LoVo (cell line): ENCODE data around the gene SLC22A5.
"Not testable (repeated sequence)": the region's sequence is repeated elsewhere in the genome, so short reads cannot be mapped to it uniquely, and the experiment has no call there.

Source experiments
- DNase-seq: peaks from one replicate; pipeline ENCODE4 v3.0.0-alpha.2; 2016; ENCODE audit warnings: low spot score

SLC22A5 gene

DNA sequence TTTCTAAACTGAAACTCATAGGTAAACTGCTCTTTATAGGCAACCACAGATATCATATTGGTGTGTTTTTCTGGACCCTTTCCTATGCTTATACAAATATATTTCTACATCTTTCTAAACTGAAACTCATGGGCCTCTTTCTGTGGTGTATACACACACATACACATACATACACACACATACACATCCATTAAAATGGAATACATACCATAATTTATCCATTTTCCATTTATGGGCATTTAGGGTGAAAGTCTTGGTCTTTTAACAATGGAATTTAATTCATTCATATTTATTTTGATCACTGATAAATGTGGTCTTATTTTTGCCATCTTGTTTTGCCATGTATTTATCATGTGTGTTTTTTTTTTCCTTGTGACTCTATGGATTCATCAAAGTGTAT is 44.1 kb downstream of the SLC22A5 start:
- no peak for DNase-seq

DNA sequence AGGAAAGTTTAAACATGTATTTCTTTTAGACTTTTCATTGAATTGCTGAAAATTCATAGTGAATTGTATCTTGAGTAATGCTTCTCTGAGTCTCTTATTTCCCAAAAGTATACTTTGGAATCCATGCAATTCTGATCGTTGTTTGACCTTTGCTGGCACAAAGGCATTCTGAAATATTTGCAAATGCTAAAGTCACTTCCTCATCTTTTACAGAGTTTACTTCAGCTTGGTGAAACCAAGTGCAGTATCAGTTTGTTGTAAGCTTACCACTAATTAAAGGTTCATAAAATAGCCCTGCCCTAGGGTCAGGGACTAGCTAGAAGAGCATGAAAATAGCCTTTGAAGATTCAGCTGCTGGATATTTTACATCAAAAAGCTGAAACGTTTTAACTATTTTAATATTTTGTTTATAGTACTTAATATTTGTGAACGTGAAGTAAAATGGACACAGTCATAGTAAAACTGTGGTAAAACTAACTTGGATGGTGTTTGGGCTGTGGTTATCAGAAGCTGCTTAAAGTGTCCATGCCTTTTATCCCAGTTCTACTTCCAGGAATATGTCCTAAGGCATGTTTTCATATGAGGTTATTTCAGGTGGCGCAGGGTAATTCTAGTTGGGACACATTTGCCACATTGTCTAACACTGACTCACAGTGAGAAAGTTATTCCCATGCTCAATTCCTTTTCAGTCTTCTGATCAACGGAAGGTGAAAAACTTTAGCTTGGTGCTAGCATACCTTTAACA is 45.3 kb downstream of the SLC22A5 start:
- peak; percentile 85 for DNase-seq

DNA sequence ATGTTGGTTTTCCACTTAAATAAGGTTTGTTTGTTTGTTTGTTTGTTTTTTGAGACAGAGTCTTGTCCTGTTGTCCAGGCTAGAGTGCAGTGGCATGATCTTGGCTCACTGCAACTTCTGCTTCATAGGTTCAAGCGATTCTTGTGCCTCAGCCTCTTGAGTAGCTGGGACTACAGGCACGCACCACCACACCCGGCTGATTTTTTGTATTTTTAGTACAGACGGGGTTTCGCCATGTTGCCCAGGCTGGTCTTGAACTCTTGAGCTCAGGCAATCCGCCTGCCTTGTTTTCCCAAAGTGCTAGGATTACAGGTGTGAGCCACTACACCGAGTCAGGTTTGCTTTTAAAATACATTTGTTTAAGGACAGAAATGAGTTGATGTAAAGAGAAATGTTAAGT is 46.0 kb downstream of the SLC22A5 start:
- DNase-seq = not testable (repeated sequence)

DNA sequence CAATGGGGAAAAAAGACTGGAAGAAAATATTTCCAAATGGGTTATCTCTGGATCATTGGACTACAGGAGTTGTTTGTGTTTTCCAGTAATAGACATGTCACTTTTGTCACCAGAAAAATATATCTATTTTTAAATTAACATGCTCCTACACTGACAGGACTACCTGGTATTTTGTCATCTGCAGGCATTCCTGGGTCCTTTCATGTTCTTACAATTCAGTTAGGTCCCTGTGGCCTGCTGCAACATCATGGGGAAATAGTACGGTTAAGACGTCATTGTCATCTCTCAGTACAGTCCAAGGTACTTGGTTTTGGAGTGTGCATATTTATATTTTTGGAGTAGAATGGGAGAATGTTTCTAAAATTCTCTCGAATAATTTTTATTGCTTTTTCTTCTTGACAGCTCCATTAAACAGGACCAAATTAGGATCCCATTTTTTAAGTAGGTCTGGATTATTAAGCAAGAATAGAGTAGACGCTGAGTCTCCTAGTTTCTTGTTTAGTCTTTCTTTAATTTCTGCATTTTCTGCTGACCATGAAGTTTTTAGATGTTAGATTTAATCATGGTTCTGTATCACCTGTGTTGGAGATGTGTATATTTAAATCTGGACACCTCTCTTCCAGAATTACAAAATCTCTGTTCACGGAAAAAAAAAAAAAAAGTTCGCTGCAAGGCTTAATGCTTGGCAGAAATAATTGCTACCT is 46.9 kb downstream of the SLC22A5 start:
- no peak for DNase-seq

DNA sequence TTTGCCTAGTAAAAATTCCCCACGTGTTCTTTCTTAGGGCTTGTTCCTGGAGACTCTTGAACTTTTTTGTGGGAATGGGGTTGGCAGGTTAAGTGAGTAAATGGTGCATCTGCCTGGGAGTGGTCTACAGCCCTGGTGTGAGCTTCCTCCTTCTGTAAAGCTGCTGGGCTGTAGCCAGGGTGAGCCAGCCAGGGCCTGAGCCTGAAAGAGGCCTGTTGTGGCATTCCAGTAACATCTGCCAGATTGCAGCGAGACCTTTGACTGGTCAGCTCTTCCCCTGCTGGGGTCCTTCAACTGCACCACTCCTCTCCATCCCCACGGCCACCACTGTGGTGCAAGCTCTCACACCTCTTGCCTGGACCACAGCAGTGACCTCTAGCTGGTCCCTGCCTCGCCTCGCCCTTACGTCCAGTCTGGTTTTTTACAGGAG is 47.5 kb downstream of the SLC22A5 start:
- peak; percentile 25 for DNase-seq

DNA sequence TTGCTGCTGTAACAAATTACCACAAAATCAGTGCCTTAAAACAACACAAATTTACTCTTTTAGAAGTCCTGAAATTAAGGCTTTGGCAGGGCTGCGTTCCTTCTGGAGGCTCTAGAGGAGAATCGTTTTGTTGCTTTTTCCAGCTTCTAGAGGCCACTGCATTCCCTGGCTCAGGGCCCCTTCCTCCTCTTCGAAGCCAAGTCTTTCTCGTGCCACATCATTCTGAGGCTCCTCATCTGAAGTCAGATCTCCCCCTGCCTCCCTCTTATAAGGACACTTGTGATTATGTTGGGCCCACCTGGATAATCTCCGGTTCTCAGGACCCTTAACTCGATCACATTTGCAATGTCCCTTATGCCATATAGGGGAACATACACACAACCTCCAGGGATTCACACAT is 48.0 kb downstream of the SLC22A5 start:
- DNase-seq = no peak

DNA sequence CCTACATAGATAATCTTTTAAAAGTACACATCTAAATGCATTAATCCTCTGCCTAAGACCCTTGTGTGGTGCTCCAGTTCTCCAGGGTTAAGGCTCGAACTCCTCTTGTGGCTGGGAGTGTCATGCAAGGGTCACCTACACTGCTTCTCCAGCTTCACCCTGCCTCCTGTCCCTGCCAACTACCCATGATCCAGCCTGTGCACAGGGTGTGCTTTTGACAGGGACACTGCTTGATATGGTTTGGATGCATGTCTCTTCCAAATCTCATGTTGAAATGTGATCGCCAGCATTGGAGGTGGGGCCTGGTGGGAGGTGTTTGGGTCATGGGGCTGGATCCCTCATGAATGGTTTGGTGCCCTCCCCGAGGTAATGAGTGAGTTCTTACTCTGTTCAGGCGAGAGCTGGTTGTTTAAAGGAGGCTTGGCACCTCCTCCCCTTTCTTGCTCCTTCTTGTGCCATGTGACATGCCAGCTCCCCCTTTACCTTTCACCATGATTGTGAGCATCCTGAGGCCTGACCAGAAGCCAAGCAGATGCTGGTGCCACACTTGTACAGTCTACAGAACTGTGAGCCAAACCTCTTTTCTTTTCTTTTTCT is 48.5 kb downstream of the SLC22A5 start:
- DNase-seq = no peak

DNA sequence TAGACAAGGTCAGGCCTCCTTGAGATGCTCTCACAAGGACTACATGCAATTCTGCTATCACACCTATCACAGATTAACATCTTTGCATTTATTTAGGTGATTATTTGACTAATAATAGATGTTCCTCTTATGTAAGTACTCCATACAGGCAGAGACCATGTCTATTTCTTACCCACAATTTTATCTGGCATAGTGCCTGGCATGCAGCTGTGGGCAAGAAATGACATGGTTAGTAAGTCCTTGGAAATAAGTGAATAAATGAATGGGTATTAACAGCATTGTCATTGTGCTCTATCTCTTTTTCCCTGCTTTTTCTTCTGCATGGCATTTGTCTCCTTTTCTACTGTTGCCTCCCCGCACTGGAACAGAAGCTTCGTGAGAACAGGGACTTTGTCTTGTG is 49.4 kb downstream of the SLC22A5 start:
- no peak for DNase-seq

DNA sequence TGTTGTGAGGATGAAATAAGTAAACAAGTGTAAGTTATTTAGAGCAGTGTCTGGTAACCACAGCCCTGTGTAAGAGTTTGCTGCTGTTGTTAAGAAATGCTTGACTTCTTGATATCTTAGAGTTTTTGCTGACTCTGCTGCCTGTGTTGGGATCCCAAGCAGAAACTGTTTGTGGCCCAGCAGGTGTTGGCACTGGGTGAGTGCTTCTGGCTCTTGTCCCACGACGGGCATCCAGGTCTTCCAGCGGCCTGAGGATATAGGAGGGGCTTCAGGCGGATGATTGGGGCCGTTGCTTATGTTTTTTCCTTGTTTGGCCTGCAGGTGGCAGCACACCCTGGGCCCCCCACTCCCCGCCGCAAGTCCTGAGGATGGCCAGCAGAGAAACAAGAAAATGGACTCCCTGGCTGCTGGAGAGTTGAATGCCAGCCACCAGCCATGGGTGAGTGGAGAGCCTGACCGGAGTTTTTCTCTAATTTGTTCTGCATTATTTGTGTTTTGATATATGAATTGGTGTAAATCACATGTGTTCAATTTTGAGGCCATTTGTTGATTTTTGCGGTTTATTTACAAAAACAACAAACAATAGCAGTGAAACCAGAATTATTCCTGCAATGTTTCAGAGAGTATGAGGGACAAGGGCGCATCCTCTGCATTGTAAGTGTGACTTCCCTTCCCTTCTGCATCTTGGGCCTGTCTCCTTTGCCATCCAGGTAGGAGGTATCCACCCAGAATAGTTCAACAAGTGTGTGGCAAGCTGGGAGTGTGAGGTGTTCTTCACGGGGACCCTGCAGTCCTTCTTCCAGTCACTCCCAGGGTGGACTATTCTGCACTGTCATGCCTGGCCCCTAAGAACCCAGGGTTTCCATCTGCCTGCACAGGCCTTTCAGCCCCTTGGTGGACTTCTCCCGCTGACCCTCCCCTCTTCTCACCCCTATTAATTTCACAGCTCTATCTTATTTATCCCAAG is 50.3 kb downstream of the SLC22A5 start:
- DNase-seq = peak; percentile 83

DNA sequence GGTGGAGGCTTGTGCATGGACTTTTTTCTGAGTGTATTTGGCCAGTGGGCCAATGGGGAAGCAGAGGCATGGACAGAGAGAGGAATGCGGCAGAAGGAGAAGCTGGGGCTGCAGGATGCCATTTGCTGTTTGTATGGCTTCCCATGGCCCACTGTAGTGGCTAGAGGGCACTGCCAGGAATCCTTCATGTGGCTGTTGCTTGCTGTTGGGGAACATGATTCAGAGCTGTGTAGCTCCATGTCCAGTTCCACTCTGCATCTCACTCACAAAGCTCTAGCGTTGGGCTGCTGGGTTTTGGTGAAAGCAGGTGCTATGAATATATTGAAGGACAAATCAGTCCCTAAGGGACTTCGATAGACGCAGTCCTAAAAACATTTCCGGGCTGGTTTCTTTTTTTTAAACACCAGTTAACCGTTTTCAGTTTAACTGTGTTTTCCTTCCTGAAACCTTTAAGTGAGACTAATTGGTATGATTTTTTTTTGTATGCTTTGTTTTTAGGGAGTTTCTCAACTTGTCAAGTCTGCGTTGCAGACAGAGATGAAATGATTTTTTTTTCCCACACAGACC is 51.3 kb downstream of the SLC22A5 start:
- DNase-seq = no peak

DNA sequence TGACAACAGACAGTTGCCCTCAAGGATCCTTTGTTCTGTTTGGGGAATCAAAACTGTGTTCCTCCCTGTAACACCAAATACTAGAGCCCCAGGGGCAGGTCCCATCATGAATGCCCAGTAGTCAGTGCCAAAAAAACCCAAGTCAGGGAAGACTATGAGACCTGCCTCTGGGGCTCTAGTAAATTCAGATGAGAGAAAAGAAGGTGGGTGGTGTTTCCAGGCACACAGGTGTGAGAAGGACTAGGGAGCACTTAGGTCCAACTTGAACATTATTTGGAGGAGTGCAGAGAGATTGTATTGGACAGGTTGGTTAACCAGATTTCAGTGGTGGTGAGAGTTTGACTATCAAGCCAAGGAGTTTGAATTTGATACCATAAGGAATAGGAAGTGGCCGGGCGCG is 52.0 kb downstream of the SLC22A5 start:
- DNase-seq = no peak

DNA sequence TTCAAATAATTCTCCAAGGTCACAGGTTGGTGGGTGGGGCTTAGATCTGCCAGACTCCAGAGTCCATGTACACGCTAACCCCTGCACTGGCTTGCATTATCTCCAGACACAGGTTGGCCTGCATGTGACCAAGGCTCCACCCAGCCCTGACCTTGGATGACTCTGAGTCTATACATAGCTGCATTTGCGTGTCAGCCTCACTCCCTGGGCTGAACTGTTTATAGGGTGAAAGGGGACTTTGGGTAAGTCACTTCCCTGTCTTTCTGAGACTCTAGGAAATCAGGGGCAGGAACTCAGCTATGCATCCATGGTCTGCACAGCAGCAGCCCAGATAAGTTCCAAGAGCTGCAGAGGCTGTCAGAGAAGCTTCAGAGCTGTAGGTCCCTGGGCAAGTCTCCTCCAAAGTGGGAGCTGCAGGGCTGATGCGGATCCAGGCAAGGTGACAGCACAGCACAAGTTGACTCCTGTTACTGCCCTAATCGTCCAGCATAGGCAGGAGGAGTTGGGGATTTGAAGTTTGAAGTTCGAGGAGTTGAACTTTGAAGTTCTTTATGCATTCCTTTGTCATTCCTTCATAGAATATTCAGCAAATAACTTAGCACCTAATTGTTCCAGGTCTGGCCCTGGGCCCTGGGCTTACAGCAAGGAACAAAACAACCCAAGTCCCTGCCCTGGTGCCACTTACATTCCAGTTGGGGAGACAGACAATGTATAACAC is 53.4 kb downstream of the SLC22A5 start:
- peak; percentile 76 for DNase-seq

DNA sequence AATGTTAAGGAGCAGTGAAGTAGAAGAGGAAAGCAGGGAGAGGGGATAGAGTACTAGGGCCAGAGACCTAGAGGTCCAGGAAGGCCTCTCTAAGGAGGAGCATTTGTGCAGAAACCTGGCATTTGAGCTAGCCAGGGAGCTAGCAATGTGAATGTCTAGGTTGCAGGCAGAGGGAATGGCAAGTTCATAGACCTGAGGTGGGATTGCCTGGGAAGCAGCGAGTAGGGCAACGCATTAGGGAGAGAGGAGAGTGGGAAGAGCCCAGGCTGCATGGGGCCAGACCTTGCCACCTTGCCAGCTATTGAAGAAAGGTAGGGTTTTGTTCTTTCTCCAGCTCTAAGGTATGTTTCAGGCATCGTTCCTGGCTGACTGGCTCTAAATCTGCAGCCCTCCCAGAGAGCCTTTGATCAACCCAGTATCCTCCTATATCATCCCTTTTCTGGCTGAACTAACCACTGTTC is 54.0 kb downstream of the SLC22A5 start:
- DNase-seq = no peak

DNA sequence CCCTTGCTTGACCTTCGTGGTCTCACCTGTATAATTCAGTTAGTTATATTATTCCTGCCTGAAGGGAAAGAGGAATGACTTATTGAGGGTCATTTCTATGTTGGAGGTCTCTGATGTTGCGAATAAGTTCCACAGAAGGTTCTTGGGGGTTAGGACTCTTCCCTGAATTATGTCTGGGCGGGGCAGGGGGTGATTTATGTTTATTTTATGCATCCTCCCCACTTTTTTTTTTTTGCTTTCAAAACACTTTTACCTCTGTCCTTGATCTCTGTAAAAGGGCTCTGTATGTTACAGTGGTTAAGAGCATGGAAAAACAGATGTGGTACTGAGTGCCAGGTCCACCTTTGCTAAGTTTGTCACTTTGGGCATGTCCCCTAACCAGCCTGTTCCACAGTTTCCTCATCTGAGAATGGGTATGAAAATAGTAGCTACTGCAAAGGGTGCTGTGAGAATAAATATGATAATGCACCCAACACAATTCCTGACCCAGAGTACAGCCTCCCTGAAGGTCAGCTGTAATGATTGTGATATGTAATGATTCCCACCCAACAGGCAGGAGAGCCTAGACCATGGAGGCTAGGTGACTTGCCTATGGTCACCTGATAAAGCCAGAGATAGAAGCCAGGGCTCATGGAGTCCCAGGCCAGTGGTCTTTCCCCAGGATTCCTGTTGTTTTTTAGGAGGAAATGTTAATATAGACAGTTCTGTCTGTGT is 54.8 kb downstream of the SLC22A5 start:
- DNase-seq = no peak

DNA sequence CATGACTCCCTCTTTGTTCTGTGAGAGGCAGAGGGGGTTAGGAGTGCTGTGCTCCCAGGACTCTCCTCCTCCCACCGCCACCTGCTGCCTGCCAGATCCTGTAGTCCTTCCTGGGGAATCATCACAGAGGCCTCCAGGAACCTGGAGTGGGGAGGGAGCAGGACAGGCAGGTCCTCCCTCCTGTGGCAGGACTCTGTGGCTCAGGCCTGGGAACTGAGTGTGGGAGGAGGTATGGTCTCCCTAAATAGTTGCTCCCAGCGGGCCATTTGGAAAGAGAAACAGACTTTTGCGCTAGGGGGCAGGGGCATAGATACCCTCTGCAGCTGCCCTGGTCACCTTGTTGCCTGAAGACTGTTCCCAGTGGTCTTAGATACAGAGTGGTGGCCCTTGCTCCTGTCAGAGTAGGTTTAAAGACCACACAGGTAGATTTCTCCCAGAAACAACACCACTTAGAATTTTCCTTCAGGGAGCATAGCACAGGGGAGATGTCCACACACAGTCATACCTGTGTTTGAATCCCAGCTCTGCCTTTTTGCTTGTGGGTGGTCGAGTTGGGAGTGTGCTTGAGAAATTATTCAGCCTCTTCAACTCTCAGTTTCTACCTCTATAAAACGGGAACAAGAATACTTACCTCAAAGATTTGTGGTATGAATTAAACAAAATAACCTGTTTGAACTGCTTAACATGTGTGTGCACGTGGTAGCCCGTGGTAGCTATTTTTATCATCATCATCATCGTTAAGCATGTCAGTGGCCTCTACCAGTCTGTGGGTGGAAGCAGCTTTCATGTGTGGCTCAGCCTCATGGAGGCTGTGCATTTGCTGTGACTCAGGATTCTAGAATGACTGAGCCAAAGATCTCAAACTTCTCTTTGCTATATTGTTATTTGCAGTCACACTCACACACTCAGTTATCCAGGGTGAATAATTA is 55.8 kb downstream of the SLC22A5 start:
- DNase-seq = no peak

DNA sequence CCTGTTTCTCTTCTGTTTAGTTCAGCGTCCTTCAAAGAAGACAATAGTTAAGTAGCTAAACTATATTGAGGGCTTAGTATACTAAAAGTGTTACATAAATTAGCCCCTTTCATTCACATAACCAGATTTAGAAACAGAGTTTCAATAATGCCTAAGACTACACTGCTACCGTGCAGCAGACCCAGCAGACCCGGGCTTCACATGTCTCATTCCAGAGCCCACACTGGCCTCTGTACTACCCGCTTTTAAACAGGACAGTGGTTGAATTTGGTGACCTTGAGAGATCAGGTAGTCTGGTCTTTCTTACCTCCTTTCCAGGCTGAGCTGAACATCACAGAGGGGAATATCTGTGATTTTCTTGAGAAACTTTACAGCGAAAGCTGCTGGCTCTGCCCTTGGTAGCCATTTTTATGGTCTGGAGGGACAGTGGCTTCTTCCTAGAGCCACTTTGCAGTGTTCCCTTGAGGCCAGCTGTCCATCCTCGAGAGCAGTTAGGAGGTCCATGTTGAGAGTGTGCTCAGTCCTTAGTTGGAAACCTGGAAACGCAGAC is 56.5 kb downstream of the SLC22A5 start:
- DNase-seq = no peak

DNA sequence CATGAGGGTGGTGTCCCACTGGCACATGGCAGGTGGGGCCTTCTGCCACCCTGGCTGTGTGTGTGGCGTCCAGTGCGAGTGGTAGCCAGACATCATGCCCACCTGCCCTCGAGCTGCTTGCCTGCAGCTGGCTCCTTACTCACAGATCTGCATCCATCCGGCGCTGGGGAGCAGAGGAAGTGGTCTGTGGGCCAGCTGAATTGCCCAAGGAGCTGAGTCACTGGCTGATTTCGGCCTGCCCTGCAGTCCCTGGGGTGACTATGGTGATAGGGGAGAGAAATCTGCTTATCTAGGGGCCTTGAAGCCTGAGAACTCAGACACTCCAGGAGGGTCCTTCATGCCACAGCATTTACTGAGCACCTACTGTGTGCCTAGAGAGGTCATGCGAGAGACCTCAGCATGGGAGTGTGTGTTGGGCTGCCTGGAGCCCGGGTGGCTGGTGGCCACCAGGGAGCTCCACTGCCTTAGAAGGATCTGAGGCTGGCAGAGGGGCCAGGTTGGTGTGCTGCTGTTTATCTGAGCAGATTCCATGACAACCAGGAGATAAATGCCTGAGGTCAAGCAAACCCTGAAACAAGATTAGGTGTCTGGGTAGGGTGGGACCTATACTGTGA is 57.1 kb downstream of the SLC22A5 start:
- DNase-seq = peak; percentile 51
